Trophoblast cell (in vitro differentiated cells and primary cell): ENCODE measurements around the gene ZNF45.

Experiments
- DNase-seq, 2 donors: peaks; one replicate each; pipeline ENCODE4 v3.0.0-alpha.2; 2016
- H2AFZ ChIP-seq: 2 replicates; pipeline ENCODE4 v1.6.1; 2013; ENCODE audit warnings: low read length, moderate library complexity, mild to moderate bottlenecking; ENCODE audit not compliant: insufficient read depth, poor library complexity
- H2AK5ac ChIP-seq: 2 replicates; pipeline ENCODE4 v1.6.1; 2013; ENCODE audit warnings: mild to moderate bottlenecking, low read length
- H2BK120ac ChIP-seq: 2 replicates; pipeline ENCODE4 v1.6.1; 2013; ENCODE audit warnings: low read length, mild to moderate bottlenecking, moderate library complexity; ENCODE audit not compliant: insufficient read depth, poor library complexity
- H2BK12ac ChIP-seq: 2 replicates; pipeline ENCODE4 v1.6.1; 2013; ENCODE audit warnings: mild to moderate bottlenecking, low read length, moderate library complexity
- H2BK5ac ChIP-seq: 2 replicates; pipeline ENCODE4 v1.6.1; 2013; ENCODE audit warnings: low read length, low read depth, moderate library complexity, mild to moderate bottlenecking; ENCODE audit not compliant: poor library complexity
- H3K14ac ChIP-seq: 2 replicates; pipeline ENCODE4 v1.6.1; 2013; ENCODE audit warnings: mild to moderate bottlenecking, low read length
- H3K18ac ChIP-seq: 2 replicates; pipeline ENCODE4 v1.6.1; 2013; ENCODE audit warnings: mild to moderate bottlenecking, low read length
- H3K23ac ChIP-seq: 2 replicates; pipeline ENCODE4 v1.6.1; 2013; ENCODE audit warnings: low read length
- H3K27ac ChIP-seq: 2 replicates; pipeline ENCODE4 v1.5.1; 2013; ENCODE audit warnings: low read depth, mild to moderate bottlenecking, inconsistent platforms, low read length, moderate library complexity
- H3K27me3 ChIP-seq: 2 replicates; pipeline ENCODE4 v1.6.1; 2013; ENCODE audit warnings: inconsistent platforms, mild to moderate bottlenecking, low read length, moderate library complexity; ENCODE audit not compliant: insufficient read depth
- H3K36me3 ChIP-seq, 2 experiments: 1 replicate in 1 of 2; 2 replicates in 1 of 2; pipeline ENCODE4 v1.6.1; 2013; ENCODE audit warnings: low read length in 2 of 2, mild to moderate bottlenecking in 2 of 2, moderate library complexity in 1 of 2; ENCODE audit not compliant: insufficient read depth in 2 of 2, control insufficient read depth in 1 of 2
- H3K4ac ChIP-seq: 2 replicates; pipeline ENCODE4 v1.6.1; 2013; ENCODE audit warnings: low read depth, mild to moderate bottlenecking, low read length, moderate library complexity
- H3K4me1 ChIP-seq, 2 experiments: 1 replicate in 1 of 2; 2 replicates in 1 of 2; pipeline ENCODE4 v1.6.1; 2013; ENCODE audit warnings: low read length in 2 of 2, mild to moderate bottlenecking in 2 of 2, moderate library complexity in 1 of 2; ENCODE audit not compliant: insufficient read depth in 2 of 2, control insufficient read depth in 1 of 2
- H3K4me2 ChIP-seq: 2 replicates; pipeline ENCODE4 v1.6.1; 2013; ENCODE audit warnings: inconsistent platforms, mild to moderate bottlenecking, low read length, moderate library complexity
- H3K4me3 ChIP-seq: 2 replicates; pipeline ENCODE4 v1.5.1; 2013; ENCODE audit warnings: mild to moderate bottlenecking, low read depth, low read length, inconsistent platforms
- H3K79me1 ChIP-seq: one replicate; pipeline ENCODE4 v1.6.1; 2013; ENCODE audit warnings: low read length
- H3K79me2 ChIP-seq: 2 replicates; pipeline ENCODE4 v1.6.1; 2013; ENCODE audit warnings: low read length, mild to moderate bottlenecking; ENCODE audit not compliant: control insufficient read depth, insufficient read depth, poor library complexity
- H3K9ac ChIP-seq: 2 replicates; pipeline ENCODE4 v1.6.1; 2013; ENCODE audit warnings: mild to moderate bottlenecking, low read length
- H3K9me3 ChIP-seq: 2 replicates; pipeline ENCODE4 v1.6.1; 2013; ENCODE audit warnings: low read depth, mild to moderate bottlenecking, control low read depth, inconsistent platforms, low read length; ENCODE audit not compliant: insufficient read depth
- H4K12ac ChIP-seq: 2 replicates; pipeline ENCODE4 v1.6.1; 2013; ENCODE audit warnings: low read depth, mild to moderate bottlenecking, low read length, moderate library complexity
- H4K8ac ChIP-seq: 2 replicates; pipeline ENCODE4 v1.6.1; 2013; ENCODE audit warnings: low read depth, mild to moderate bottlenecking, low read length, moderate library complexity
- H4K91ac ChIP-seq: one replicate; pipeline ENCODE4 v1.6.1; 2013; ENCODE audit warnings: low read depth, mild to moderate bottlenecking, low read length, moderate library complexity
- WGBS: extraction: QIAGEN DNeasy Blood & Tissue Kit; methylation state at CpG from one replicate; pipeline ENCODE4 v1.1.7; 2013; ENCODE audit warnings: missing lambda C conversion rate; ENCODE audit not compliant: insufficient read length, insufficient coverage; ENCODE audit errors: extremely low coverage; 5-methylcytosine and 5-hydroxymethylcytosine counted together

The ZNF45 gene

GRCh38 chr19:43913383-43913782 lies 21.7 kb downstream of the ZNF45 start:
- Histone ChIP-seq H3K79me1 (no peaks in the 10 kb centered on the region), H2AFZ (no peak overlapping the region), H2AK5ac (no peak overlapping the region), H3K14ac (no peak overlapping the region), H3K36me3 (peaks cover 24 to 38% of the 10 kb centered on the region in 2 experiments), H3K4me2 (no peak overlapping the region), H3K9ac (no peak overlapping the region), H3K4me3 (no peak overlapping the region), H2BK12ac (no peak overlapping the region), H2BK120ac (no peak overlapping the region), H4K12ac (no peak overlapping the region), H3K4me1 (no peaks in the 10 kb centered on the region), H3K79me2 (no peaks in the 10 kb centered on the region), H3K9me3 (peaks cover 18% of the 10 kb centered on the region), H3K27me3 (no peaks in the 10 kb centered on the region), H4K91ac (no peak overlapping the region), H2BK5ac (no peak overlapping the region), H3K18ac (no peak overlapping the region), H3K4ac (no peak overlapping the region), H4K8ac (no peak overlapping the region), H3K27ac (no peak overlapping the region), H3K23ac (no peak overlapping the region)
- WGBS = no CpG with 5 or more reads among the region's 7 CpGs
- DNase-seq = no peak

GRCh38 chr19:43910884-43911283 lies 24.2 kb downstream of the ZNF45 start:
- no peak overlapping the region for H3K18ac ChIP-seq
- H2BK5ac ChIP-seq = no peak overlapping the region

GRCh38 chr19:43908659-43909058 lies 26.4 kb downstream of the ZNF45 start:
- Histone ChIP-seq H3K4ac (no peak overlapping the region), H3K27me3 (no peaks in the 10 kb centered on the region), H4K91ac (no peak overlapping the region), H3K18ac (no peak overlapping the region), H2AK5ac (no peak overlapping the region), H3K9me3 (peaks cover 8% of the 10 kb centered on the region), H3K79me1 (no peaks in the 10 kb centered on the region), H3K9ac (no peak overlapping the region), H2BK120ac (no peak overlapping the region), H4K8ac (no peak overlapping the region), H3K4me1 (no peaks in the 10 kb centered on the region), H3K23ac (no peak overlapping the region), H2AFZ (no peak overlapping the region), H3K4me3 (no peak overlapping the region), H3K79me2 (no peaks in the 10 kb centered on the region), H2BK12ac (no peak overlapping the region), H3K4me2 (no peak overlapping the region), H4K12ac (no peak overlapping the region), H3K27ac (no peak overlapping the region), H3K36me3 (peaks cover 4 to 5% of the 10 kb centered on the region in 2 experiments), H3K14ac (no peak overlapping the region), H2BK5ac (no peak overlapping the region)
- no CpG with 5 or more reads among the region's 1 CpG for WGBS
- DNase-seq = no peak

More at GRCh38 chr19:43910884-43911283, 24.2 kb downstream of the ZNF45 start:
- H4K91ac ChIP-seq = no peak overlapping the region
- no peak overlapping the region for H3K9ac ChIP-seq
- no peak overlapping the region for H2AK5ac ChIP-seq
- H2BK12ac ChIP-seq = no peak overlapping the region
- H3K36me3 ChIP-seq = peaks cover 16 to 27% of the 10 kb centered on the region in 2 experiments
- no peak for DNase-seq
- no peak overlapping the region for H3K4ac ChIP-seq
- H3K23ac ChIP-seq = no peak overlapping the region
- no peaks in the 10 kb centered on the region for H3K79me2 ChIP-seq
- no peak overlapping the region for H2AFZ ChIP-seq
- H3K79me1 ChIP-seq = no peaks in the 10 kb centered on the region
- peaks cover 15% of the 10 kb centered on the region for H3K9me3 ChIP-seq
- no peak overlapping the region for H4K8ac ChIP-seq
- H4K12ac ChIP-seq = no peak overlapping the region
- H3K27ac ChIP-seq = no peak overlapping the region
- H2BK120ac ChIP-seq = no peak overlapping the region
- no peak overlapping the region for H3K14ac ChIP-seq
- no peaks in the 10 kb centered on the region for H3K4me1 ChIP-seq
- no peaks in the 10 kb centered on the region for H3K27me3 ChIP-seq
- no peak overlapping the region for H3K4me3 ChIP-seq
- no peak overlapping the region for H3K4me2 ChIP-seq

- Histone ChIP-seq H3K36me3 (no peaks in the 10 kb centered on the region), H3K79me1 (no peaks in the 10 kb centered on the region), H4K8ac (no peak overlapping the region), H3K27me3 (no peaks in the 10 kb centered on the region), H2AFZ (no peak overlapping the region), H3K18ac (no peak overlapping the region), H3K27ac (no peak overlapping the region), H3K4me3 (no peak overlapping the region), H2AK5ac (no peak overlapping the region), H2BK120ac (no peak overlapping the region), H3K14ac (no peak overlapping the region), H3K79me2 (no peaks in the 10 kb centered on the region), H3K23ac (no peak overlapping the region), H4K12ac (no peak overlapping the region), H3K4ac (no peak overlapping the region), H3K4me2 (no peak overlapping the region), H3K9me3 (peaks cover 7% of the 10 kb centered on the region), H2BK5ac (no peak overlapping the region), H3K9ac (no peak overlapping the region), H4K91ac (no peak overlapping the region), H3K4me1 (peaks cover 0 to 3% of the 10 kb centered on the region in 2 experiments), H2BK12ac (no peak overlapping the region)
- DNase-seq = no peak
- no CpG with 5 or more reads among the region's 2 CpGs for WGBS
These were observed 28.3 kb downstream of the ZNF45 start for GRCh38 chr19:43906774-43907173.
